HepG2 (cell line): ENCODE measurements around the gene SH3BP2. TPM values are rescaled to one million over a fixed set of nuclear protein-coding genes. Genes with fewer than 3 reads are reported as not detected.

ENCODE experiments used
- ATF7 ChIP-seq, 2 experiments: fragments of 450-650 bp in 1 of 2; sonication (generic) in 1 of 2; formaldehyde crosslinking in 1 of 2; IDR thresholded peaks; 2 replicates each; pipeline versions ENCODE4 v1.4.0 to v1.6.1; 2016 to 2020; ENCODE audit warnings: antibody characterized with exemption in 1 of 2, mild to moderate bottlenecking in 1 of 2, missing genetic modification reagents in 1 of 2
- CC2D1A ChIP-seq: sonication (generic); formaldehyde crosslinking; IDR thresholded peaks from 2 replicates; pipeline ENCODE4 v1.8.1; 2023; ENCODE audit warnings: mild to moderate bottlenecking, missing genetic modification reagents
- CEBPZ ChIP-seq: IDR thresholded peaks from 2 replicates; pipeline ENCODE4 v1.6.1; 2012; ENCODE audit warnings: low read length, improper control_type of control experiment
- FOSL2 ChIP-seq: sonication (generic); formaldehyde crosslinking; IDR thresholded peaks from 2 replicates; pipeline ENCODE4 v1.4.0; 2020; ENCODE audit warnings: missing genetic modification reagents
- GABPB1 ChIP-seq: IDR thresholded peaks from 2 replicates; pipeline ENCODE4 v1.6.1; 2016; ENCODE audit warnings: mild to moderate bottlenecking, missing genetic modification reagents, moderate library complexity, missing compliant biosample characterization
- HCFC1 ChIP-seq: fragments of 150-350 bp; IDR thresholded peaks from 2 replicates; pipeline ENCODE4 v1.6.1; 2014; ENCODE audit warnings: low read depth, low read length
- HIC2 ChIP-seq: sonication (generic); formaldehyde crosslinking; IDR thresholded peaks from 2 replicates; pipeline ENCODE4 v1.9.0; 2022; ENCODE audit warnings: low read depth, missing genetic modification reagents
- KDM5B ChIP-seq: sonication (generic); formaldehyde crosslinking; IDR thresholded peaks from 2 replicates; pipeline ENCODE4 v1.4.0; 2020; ENCODE audit warnings: missing genetic modification reagents, mild to moderate bottlenecking, borderline replicate concordance
- LCORL ChIP-seq, 2 experiments: fragments of 450-650 bp in 1 of 2; sonication (generic) in 1 of 2; formaldehyde crosslinking in 1 of 2; IDR thresholded peaks; 2 replicates each; pipeline versions ENCODE4 v1.5.0 to v1.6.1; 2017 to 2020; ENCODE audit warnings: antibody characterized with exemption in 1 of 2, missing genetic modification reagents in 1 of 2
- MAFK ChIP-seq, 2 experiments: IDR thresholded peaks in 1 of 2; conservative IDR thresholded peaks in 1 of 2; 2 replicates each; pipeline ENCODE4 v1.6.1; 2011; ENCODE audit warnings: improper control_type of control experiment in 2 of 2, low read length in 2 of 2
- NFYC ChIP-seq: IDR thresholded peaks from 2 replicates; pipeline ENCODE4 v1.6.1; 2016; ENCODE audit warnings: missing genetic modification reagents, missing compliant biosample characterization
- PRDM4 ChIP-seq: sonication (generic); formaldehyde crosslinking; IDR thresholded peaks from 2 replicates; pipeline ENCODE4 v1.9.0; 2021; ENCODE audit warnings: missing genetic modification reagents, borderline replicate concordance
- RAD21 ChIP-seq: fragments of 450-650 bp; formaldehyde crosslinking; IDR thresholded peaks from 2 replicates; pipeline ENCODE4 v1.5.0; 2020; ENCODE audit warnings: mild to moderate bottlenecking
- TARDBP ChIP-seq: sonication (generic); formaldehyde crosslinking; IDR thresholded peaks from 2 replicates; pipeline ENCODE4 v1.8.0; 2022; ENCODE audit warnings: mild to moderate bottlenecking, missing genetic modification reagents
- TBX2 ChIP-seq: sonication (generic); formaldehyde crosslinking; IDR thresholded peaks from 2 replicates; pipeline ENCODE4 v1.5.0; 2020; ENCODE audit warnings: missing genetic modification reagents, mild to moderate bottlenecking, borderline replicate concordance
- U2AF1 ChIP-seq: fragments of 200-400 bp; formaldehyde crosslinking; optimal IDR thresholded peaks from 2 replicates; pipeline ENCODE3; 2017; ENCODE audit warnings: mild to moderate bottlenecking, low read depth, low read length
- ZBTB34 ChIP-seq: sonication (generic); formaldehyde crosslinking; IDR thresholded peaks from 2 replicates; pipeline ENCODE4 v1.8.0; 2022; ENCODE audit warnings: mild to moderate bottlenecking, missing genetic modification reagents
- ZFX ChIP-seq: sonication (generic); formaldehyde crosslinking; IDR thresholded peaks from 2 replicates; pipeline ENCODE4 v1.4.0; 2020; ENCODE audit warnings: mild to moderate bottlenecking, low read depth, missing genetic modification reagents, moderate library complexity
- ZNF274 ChIP-seq: sonication (generic); formaldehyde crosslinking; IDR thresholded peaks from 2 replicates; pipeline ENCODE4 v1.5.1; 2020; ENCODE audit warnings: mild to moderate bottlenecking, missing genetic modification reagents
- polyA plus RNA-seq, 8 experiments: library from polyadenylated mRNA; depleted of rRNA in 3 of 8; stranded (reverse) in 7 of 8; unstranded in 1 of 8; fragments of >200 nt; fragmentation: Illumina TruSeq in 4 of 8; extraction: Trizol in 4 of 8; gene quantifications; 2 replicates each; pipeline versions ENCODE4 v1.2.1 to v1.2.3, GENCODE V29; 2011 to 2016; ENCODE audit warnings: low read depth in 4 of 8, missing spikeins in 1 of 8, mixed read lengths in 1 of 8; ENCODE audit not compliant: insufficient read depth in 1 of 8
- total RNA-seq, 5 experiments: library from RNA; depleted of rRNA; stranded (reverse); fragments of >200 nt; fragmentation: Illumina TruSeq; extraction: Trizol; gene quantifications; 2 replicates each; pipeline ENCODE4 v1.2.3, GENCODE V29; 2016; ENCODE audit warnings: low read depth in 1 of 5

Gene SH3BP2
- total and polyA plus RNA-seq, 2 of the 13 experiments (the other 11 are each of a cell fraction or from before 2014, with no cell fraction given), result 16.9 to 34.5 TPM

- TF ChIP-seq CEBPZ (no peak), GABPB1 (CRISPR knock-in tag) (peak; percentile 69), HIC2 (peak; percentile 31; the same call in 1 of the 2 replicates), MAFK (conservative IDR thresholded peaks at IDR 0.05 in 1 of 2, IDR thresholded peaks at IDR 0.05 in 1 of 2; ENCODE audit: low read length in 2 of 2) (peak; percentile 77 to 81), RAD21 (0 out of 2 replicates have a peak, but pooled peaks have one; percentile 3), PRDM4 (CRISPR knock-in tag) (no peak), ZBTB34 (0 out of 2 replicates have a peak, but pooled peaks have one; percentile 36), ZNF274 (0 out of 2 replicates have a peak, but pooled peaks have one; percentile 12), ZFX (CRISPR knock-in tag) (peak; percentile 57), FOSL2 (0 out of 2 replicates have a peak, but pooled peaks have one; percentile 28), HCFC1 (no peak), LCORL (IDR thresholded peaks at IDR 0.05) (no peak), LCORL (CRISPR knock-in tag; IDR thresholded peaks at IDR 0.05) (peak; percentile 56), NFYC (no peak), U2AF1 (no peak), CC2D1A (CRISPR knock-in tag) (no peak), ATF7 (IDR thresholded peaks at IDR 0.05) (no peak), ATF7 (CRISPR knock-in tag; IDR thresholded peaks at IDR 0.05) (0 out of 2 replicates have a peak, but pooled peaks have one; percentile 58), TARDBP (CRISPR knock-in tag) (peak; percentile 57; the same call in 1 of the 2 replicates), TBX2 (peak; percentile 17; the same call in 1 of the 2 replicates), KDM5B (CRISPR knock-in tag) (0 out of 2 replicates have a peak, but pooled peaks have one; percentile 5)
Observed at GRCh38 chr4:2794486-2795299, 1.8 kb downstream of the SH3BP2 start (continued).
